Amniotic epithelial cell (primary cell): ENCODE data around the gene LOXHD1.

Experiments
- DNase-seq: peaks from one replicate; pipeline ENCODE4 v3.0.0-alpha.2; 2010; ENCODE audit warnings: low read depth

Gene LOXHD1

GRCh38 chr18:46546111-46546640, 110.8 kb downstream of the LOXHD1 start:
- DNase-seq, result no peak

DNA sequence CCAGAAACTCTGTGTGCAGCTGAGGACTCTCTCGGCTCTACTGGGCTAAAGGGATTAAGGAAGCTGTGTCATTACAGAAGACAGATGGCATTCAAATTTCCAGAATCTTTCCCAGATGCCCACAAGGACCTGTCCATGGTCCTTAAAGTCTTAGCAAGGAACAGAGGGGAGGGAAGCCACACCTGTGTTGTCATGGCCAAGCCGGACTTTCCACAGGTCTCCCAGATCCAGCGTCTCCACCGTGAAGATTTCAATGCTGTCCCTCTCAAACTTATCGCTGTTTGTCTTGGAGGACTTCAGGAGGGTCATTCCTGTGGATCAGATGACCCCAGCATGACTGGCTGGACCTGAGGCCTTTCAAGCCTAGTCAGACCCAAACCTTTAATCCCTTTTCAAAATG, 114.5 kb downstream of the LOXHD1 start:
- DNase-seq, result no peak

GRCh38 chr18:46541626-46542189, 115.3 kb downstream of the LOXHD1 start:
- DNase-seq, result no peak

- no peak for DNase-seq
Observed at GRCh38 chr18:46538376-46538775, 118.6 kb downstream of the LOXHD1 start.

GRCh38 chr18:46536215-46536874, 120.7 kb downstream of the LOXHD1 start:
- DNase-seq, result no peak

GRCh38 chr18:46531482-46531881, 125.5 kb downstream of the LOXHD1 start:
- no peak for DNase-seq

DNA sequence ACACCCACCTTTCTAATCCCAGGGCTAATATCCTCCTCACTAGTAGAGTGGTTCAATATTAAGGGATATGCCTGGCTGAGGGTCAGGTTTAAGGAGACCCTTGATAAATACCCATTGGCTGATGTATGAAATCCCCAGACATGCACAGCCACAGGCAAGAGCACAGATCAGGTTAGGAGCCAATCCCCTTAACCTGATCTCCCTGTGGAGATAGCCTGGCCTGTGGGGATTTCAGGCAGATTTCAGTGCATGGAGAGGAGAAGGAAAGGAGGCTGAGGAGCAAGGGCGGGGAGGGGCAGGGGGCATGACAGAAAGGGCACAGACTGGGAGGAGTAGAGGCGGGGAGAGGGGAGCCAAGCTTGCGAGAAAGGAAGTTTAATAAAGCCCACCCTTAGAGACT, 129.0 kb downstream of the LOXHD1 start:
- no peak for DNase-seq

DNA sequence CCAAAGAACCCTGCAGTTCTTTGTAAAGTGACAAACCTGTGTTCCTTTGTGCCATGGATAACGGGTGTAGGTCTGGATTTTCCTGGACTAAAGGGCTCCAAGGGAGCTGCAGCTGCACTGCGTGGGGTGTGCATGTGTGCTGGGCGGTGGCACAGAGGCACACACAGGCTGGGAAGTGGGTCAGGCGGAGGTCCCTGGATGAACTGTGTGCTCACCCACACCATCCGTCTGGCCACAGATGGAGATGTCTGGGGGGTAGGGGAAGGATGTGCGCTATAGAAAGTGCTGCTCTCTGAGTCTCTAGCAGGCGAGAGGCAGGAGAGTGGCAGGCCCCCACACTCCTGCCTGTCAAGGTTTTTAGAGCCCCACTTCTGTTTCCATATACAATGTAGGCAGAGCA, 137.2 kb downstream of the LOXHD1 start:
- DNase-seq, result no peak

GRCh38 chr18:46518438-46518837, 138.6 kb downstream of the LOXHD1 start:
- DNase-seq, result no peak

DNA sequence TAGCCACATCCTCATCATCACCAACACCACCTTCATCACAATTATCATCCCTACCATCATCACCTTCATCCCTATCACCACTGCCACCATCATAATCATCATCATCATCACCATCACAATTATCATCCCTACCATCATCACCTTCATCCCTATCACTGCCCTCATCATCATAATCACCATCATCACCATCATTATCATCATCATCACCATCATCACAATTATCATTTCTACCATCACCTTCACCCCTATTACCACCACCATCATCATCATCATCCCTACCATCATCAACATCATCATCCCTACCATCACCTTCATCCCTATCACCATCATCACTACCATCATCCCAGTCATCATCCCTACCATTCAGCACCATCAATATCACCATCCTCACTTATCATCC, 140.5 kb downstream of the LOXHD1 start:
- no peak for DNase-seq

GRCh38 chr18:46510386-46510785, 146.6 kb downstream of the LOXHD1 start:
- no peak for DNase-seq

DNA sequence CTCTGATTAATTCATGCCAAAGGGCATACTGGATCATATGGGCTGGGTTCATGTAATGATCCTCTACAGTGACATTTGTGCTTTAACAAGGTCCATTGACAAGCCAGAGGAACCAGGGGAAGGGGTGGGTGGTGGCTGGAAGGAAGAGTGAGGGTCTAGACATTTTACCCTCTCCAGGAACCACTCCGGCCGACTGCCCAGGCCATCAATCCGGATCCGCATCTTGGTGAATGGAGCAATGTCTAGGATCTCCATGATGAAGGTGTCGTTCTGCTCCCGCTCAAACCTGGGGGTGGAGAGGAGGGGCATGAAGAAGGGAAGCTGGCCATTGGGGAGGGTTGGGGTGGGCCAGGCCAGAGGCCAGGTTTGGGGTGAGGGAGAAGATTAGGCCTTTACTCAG, 147.5 kb downstream of the LOXHD1 start:
- DNase-seq, result no peak

GRCh38 chr18:46506974-46507586, 149.9 kb downstream of the LOXHD1 start:
- DNase-seq, result no peak

DNA sequence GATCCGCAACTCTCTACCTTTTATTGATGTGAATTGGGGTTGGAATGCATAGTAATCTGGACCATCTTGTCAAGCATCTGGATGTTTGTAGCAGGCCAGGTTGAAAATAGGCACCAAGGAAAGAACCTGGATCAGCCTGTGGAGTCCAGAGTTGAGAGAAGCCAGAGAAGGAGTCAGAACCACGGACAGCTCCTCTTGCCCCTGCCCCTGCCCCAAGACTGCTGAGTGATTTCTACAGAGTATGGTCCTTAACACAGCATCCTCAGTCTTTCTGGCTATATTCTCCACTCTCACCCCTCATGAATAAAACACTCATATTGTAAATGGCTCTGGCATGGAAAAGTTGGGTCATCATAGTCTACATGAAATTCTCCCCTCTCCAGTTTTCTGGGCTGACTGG, 154.6 kb downstream of the LOXHD1 start:
- DNase-seq, result no peak

GRCh38 chr18:46497129-46497528, 159.9 kb downstream of the LOXHD1 start:
- DNase-seq, result peak; percentile 3

GRCh38 chr18:46488471-46489213, 168.4 kb downstream of the LOXHD1 start:
- DNase-seq, result no peak

- no peak for DNase-seq
Observed at GRCh38 chr18:46485675-46486194, 171.3 kb downstream of the LOXHD1 start.

DNA sequence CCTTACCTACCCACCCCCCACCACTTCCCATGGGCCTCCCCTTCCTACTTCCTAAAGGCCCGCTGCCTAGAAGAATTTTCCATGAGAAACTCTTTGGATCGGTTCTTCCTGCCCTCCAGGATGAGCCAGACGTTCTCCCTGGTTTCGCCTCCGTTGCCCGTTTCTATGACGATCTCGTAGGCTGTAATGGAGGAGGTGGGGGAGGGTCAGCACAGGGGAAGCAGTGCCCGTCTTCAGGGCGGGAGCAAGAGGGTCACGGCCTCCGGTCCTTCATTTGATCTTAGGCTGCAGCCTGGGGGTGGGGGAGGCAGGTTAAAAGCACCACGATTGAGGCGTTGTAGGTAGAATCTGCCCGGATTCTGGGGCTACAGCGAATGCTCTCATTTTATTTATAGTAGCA, 172.0 kb downstream of the LOXHD1 start:
- DNase-seq, result no peak

DNA sequence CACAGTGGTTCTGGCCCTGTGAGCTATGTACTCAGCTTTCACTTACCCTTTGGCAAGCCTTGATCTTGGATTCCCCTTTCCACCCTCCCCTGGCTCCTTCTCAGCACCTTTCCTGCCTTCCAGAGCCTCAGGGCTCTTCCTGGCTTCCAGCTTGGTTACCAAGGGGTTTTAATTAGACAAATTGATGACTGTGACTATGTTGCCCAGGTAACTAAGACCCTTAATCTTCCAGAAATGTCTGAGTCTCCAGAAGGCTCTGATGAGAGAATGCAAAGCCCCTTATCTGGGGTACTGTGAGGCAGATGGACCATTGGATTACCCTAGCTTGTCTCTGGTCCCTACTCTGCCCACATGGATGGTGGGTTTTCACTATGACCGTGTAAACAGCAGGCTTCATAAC, 174.2 kb downstream of the LOXHD1 start:
- no peak for DNase-seq

GRCh38 chr18:46481847-46482245, 175.2 kb downstream of the LOXHD1 start:
- DNase-seq, result no peak

- peak; percentile 12 for DNase-seq
Observed at GRCh38 chr18:46481048-46481846, 175.8 kb downstream of the LOXHD1 start.

DNA sequence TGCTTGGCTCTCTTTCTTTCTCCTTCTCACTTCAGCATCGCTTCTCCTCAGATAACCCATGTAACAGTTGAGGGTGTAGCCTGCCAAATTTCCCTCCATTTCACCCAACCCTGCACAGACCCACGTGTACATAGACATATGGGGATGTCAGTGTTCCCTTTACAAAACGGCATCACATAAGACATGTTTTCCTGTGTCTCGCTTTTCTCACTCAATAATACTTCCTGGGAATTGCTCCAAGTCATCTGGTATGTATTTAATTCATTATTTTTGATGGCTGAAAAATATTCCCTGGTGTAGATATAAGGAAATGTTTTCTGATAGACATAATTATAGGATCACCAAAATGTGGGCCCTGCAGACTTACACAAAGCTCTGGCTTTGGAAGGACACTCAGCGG, 176.8 kb downstream of the LOXHD1 start:
- no peak for DNase-seq
